A673 (cell line): ENCODE results near the gene CPNE2. TPM values are rescaled to one million over a fixed set of nuclear protein-coding genes. Genes with fewer than 3 reads are reported as not detected.

Experiments used
- BruUV-seq: library from RNA; stranded (reverse); fragments of 400-500 nt; replicated peaks from 2 replicates; lab custom pipeline; 2021; lab: Mats Ljungman, UMichigan
- CTCF ChIA-PET: fragments of 300-600 bp; sonication (Branson Sonifier 250); formaldehyde crosslinking; loops from one replicate; lab custom pipeline; 2022; ENCODE audit warnings: antibody characterized with exemption; lab: Charles Lee
- POLR2A ChIA-PET: fragments of 300-600 bp; sonication (Branson Sonifier 250); formaldehyde crosslinking; loops from one replicate; lab custom pipeline; 2022; ENCODE audit warnings: antibody characterized with exemption; ENCODE audit not compliant: low non-redundant PET; lab: Charles Lee
- DNase-seq: peaks from one replicate; pipeline ENCODE4 v3.0.0-alpha.2; 2015; ENCODE audit warnings: low spot score
- H3K27ac ChIP-seq: fragments of 200-600 bp; sonication (generic); 2 replicates; pipeline ENCODE4 v1.5.1; 2016; ENCODE audit warnings: mixed run types, low read depth, mild to moderate bottlenecking, mixed read lengths, antibody characterized with exemption, low read length; ENCODE audit not compliant: poor library complexity, severe bottlenecking
- H3K27me3 ChIP-seq: fragments of 200-600 bp; sonication (generic); replicated peaks from 2 replicates; pipeline ENCODE4 v1.6.1; 2017; ENCODE audit warnings: mixed run types, low read depth, mild to moderate bottlenecking, mixed read lengths, antibody characterized with exemption, low read length; ENCODE audit not compliant: insufficient read depth, poor library complexity
- H3K36me3 ChIP-seq: fragments of 200-600 bp; sonication (generic); 2 replicates; pipeline ENCODE4 v1.6.1; 2016; ENCODE audit warnings: mixed run types, mild to moderate bottlenecking, mixed read lengths, antibody characterized with exemption, low read length; ENCODE audit not compliant: insufficient read depth, poor library complexity, severe bottlenecking
- H3K4me1 ChIP-seq: fragments of 200-600 bp; sonication (generic); 2 replicates; pipeline ENCODE4 v1.6.1; 2017; ENCODE audit warnings: mixed run types, mild to moderate bottlenecking, mixed read lengths, antibody characterized with exemption, low read length; ENCODE audit not compliant: insufficient read depth, poor library complexity, severe bottlenecking
- H3K4me3 ChIP-seq: fragments of 200-600 bp; sonication (generic); 2 replicates; pipeline ENCODE4 v1.5.1; 2016; ENCODE audit warnings: low read depth, mixed run types, mild to moderate bottlenecking, mixed read lengths, low read length; ENCODE audit not compliant: poor library complexity, severe bottlenecking
- H3K9me3 ChIP-seq: fragments of 200-600 bp; sonication (generic); 2 replicates; pipeline ENCODE4 v1.6.1; 2016; ENCODE audit warnings: mixed run types, low read depth, mild to moderate bottlenecking, mixed read lengths, antibody characterized with exemption, low read length; ENCODE audit not compliant: poor library complexity, severe bottlenecking
- CTCF ChIP-seq: fragments of 300-800, 200-600 bp; sonication (generic); conservative IDR thresholded peaks from 2 replicates; pipeline ENCODE4 v1.5.1; 2017; ENCODE audit warnings: low read depth, mild to moderate bottlenecking, antibody characterized with exemption, low read length, moderate library complexity, mixed read lengths
- EZH2 ChIP-seq: fragments of 200-600 bp; sonication (generic); IDR thresholded peaks from 2 replicates; pipeline ENCODE4 v1.6.1; 2017; ENCODE audit warnings: borderline replicate concordance, low read depth, mild to moderate bottlenecking, mixed read lengths, antibody characterized with exemption, low read length; ENCODE audit not compliant: poor library complexity, severe bottlenecking
- intact Hi-C: fragments of 100-400 bp; cut with micrococcal nuclease; formaldehyde crosslinking; loops from one replicate; pipeline ENCODE4 v1.10.0; 2022; ENCODE audit not compliant: unreplicated experiment
- total RNA-seq: library from RNA; stranded (reverse); gene quantifications from 2 replicates; pipeline ENCODE4 v1.2.3, GENCODE V29; 2021

CPNE2 gene
- total RNA-seq, 1 experiment from 2014 or later, result 38.1 TPM

DNA sequence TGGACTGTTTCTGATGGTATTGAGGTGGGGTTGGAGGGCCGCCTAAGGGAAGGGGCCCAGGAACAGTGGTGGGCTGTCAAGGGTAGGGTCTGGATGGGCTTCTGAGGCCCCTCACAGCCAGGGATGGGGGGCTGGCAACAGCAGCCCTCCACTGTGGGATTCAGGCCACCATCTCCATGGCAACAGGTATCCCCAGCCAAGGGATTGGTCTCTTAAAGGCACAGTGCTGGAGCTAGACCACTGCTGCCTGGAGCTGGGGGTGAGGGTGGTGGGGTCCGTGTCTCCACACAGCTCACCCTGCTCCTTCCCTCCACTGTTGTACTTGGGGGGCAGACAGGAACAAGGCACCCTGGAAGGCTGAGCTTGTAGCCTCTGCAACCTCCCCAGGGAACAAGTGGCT lies 51.6 kb downstream of the CPNE2 start:
- H3K27ac ChIP-seq, result peak overlapping the region; percentile 69
- TF ChIP-seq CTCF (no peak), EZH2 (no peak)

GRCh38 chr16:57145046-57146021 lies 53.0 kb downstream of the CPNE2 start:
- intact Hi-C loops, result no loop called here
- H3K27ac ChIP-seq, result peak overlapping the region; percentile 34
- no TSS peak for BruUV-seq

More for the DNA sequence above, 51.6 kb downstream of the CPNE2 start:
- ChIA-PET CTCF (no interaction called here), POLR2A (no interaction called here)
- no peak for DNase-seq
- no TSS peak for BruUV-seq
- H3K9me3 ChIP-seq, result no peaks in the 10 kb centered on the region
- no peaks in the 10 kb centered on the region for H3K36me3 ChIP-seq
- intact Hi-C loops, result no loop called here
- H3K4me1 ChIP-seq, result peaks cover 57% of the 10 kb centered on the region
- H3K4me3 ChIP-seq, result no peak overlapping the region
- H3K27me3 ChIP-seq, result no peaks in the 10 kb centered on the region

DNA sequence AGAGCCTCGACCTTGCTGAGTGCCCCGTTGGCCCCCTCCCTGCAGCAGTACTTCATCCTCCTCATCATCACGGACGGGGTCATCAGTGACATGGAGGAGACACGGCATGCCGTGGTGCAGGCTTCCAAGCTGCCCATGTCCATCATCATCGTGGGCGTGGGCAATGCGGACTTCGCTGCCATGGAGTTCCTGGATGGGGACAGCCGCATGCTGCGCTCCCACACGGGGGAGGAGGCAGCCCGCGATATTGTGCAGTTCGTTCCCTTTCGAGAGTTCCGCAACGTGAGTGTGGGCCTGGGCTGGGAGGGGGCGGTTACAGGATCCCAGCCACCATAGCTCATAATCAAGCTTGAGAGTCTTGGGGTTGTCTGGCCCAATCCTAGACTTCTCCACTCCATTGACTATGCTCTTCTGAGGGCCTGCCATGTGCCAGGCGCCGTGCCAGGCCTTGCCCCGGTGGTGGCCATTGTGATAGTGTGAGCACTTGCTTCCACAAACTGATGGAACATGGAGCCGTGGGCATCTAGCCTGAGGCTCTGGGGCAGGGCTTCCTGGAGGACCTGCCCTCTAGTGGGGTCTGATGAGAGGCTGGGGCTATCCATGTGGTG lies 53.8 kb downstream of the CPNE2 start:
- ChIA-PET POLR2A (no interaction called here), CTCF (no interaction called here)
- H3K4me3 ChIP-seq, result no peak overlapping the region
- intact Hi-C loops, result no loop called here
- H3K36me3 ChIP-seq, result peaks cover 5% of the 10 kb centered on the region
- peak overlapping the region; percentile 91 for H3K27ac ChIP-seq
- TF ChIP-seq EZH2 (no peak), CTCF (no peak)
- no peak for DNase-seq
- H3K27me3 ChIP-seq, result no peaks in the 10 kb centered on the region
- peaks cover 72% of the 10 kb centered on the region for H3K4me1 ChIP-seq
- H3K9me3 ChIP-seq, result no peaks in the 10 kb centered on the region
- no TSS peak for BruUV-seq

More at GRCh38 chr16:57145046-57146021, 53.0 kb downstream of the CPNE2 start:
- peak; percentile 29 for DNase-seq
- no peaks in the 10 kb centered on the region for H3K27me3 ChIP-seq
- H3K4me3 ChIP-seq, result no peak overlapping the region
- TF ChIP-seq EZH2 (no peak), CTCF (no peak)
- H3K4me1 ChIP-seq, result peaks cover 69% of the 10 kb centered on the region
- peaks cover 5% of the 10 kb centered on the region for H3K36me3 ChIP-seq
- ChIA-PET POLR2A (no interaction called here), CTCF (no interaction called here)
- H3K9me3 ChIP-seq, result no peaks in the 10 kb centered on the region
